ENCODE results near the gene TUT4. TPM values are rescaled to one million over a fixed set of nuclear protein-coding genes. Genes with fewer than 3 reads are reported as not detected.

Gene TUT4
- total RNA-seq, 1 donor from 2014 or later, result 40.9 TPM

- Mint-ChIP-seq H3K36me3 (ENCODE audit: low read depth) (no peaks in the 10 kb centered on the region), H3K27me3 (ENCODE audit: low read depth) (no peaks in the 10 kb centered on the region), H3K27ac (ENCODE audit: unreplicated experiment) (no peak overlapping the region), H3K4me1 (ENCODE audit: low read depth) (peaks cover 10% of the 10 kb centered on the region), H3K4me3 (ENCODE audit: unreplicated experiment) (no peak overlapping the region), H3K9me3 (ENCODE audit: low read depth) (no peaks in the 10 kb centered on the region)
- DNase-seq (ENCODE audit: low spot score), result no peak
- TF ChIP-seq CTCF (IDR thresholded peaks at IDR 0.05), result no peak
These were observed 153.3 kb downstream of the TUT4 start for GRCh38 chr1:52399629-52400028.

DNA sequence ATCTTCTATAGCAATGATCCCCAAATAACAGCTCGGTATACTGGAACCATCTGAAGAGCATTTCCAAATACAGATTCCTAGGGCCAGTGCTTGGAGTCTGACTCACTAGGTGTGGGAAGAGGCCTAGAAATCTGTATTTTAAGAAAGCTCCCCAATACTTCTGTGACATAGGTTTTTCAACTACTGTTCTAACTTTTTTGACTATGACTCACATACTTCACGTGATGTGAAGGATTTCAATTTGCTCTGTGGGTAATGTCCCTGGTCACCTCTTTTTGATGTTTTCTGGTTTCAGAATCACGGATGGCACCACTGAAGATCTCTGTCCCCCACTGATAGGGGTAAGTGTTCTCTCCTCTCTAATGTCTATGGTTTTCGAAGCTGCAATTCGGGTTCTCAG, 159.7 kb downstream of the TUT4 start:
- Mint-ChIP-seq H3K27ac (ENCODE audit: unreplicated experiment) (no peak overlapping the region), H3K4me3 (ENCODE audit: unreplicated experiment) (no peak overlapping the region), H3K4me1 (ENCODE audit: low read depth) (no peaks in the 10 kb centered on the region), H3K36me3 (ENCODE audit: low read depth) (no peaks in the 10 kb centered on the region), H3K9me3 (ENCODE audit: low read depth) (no peaks in the 10 kb centered on the region), H3K27me3 (ENCODE audit: low read depth) (no peaks in the 10 kb centered on the region)
- TF ChIP-seq CTCF (IDR thresholded peaks at IDR 0.05), result no peak
- DNase-seq (ENCODE audit: low spot score), result no peak

GRCh38 chr1:52386458-52386857, 166.4 kb downstream of the TUT4 start:
- Mint-ChIP-seq H3K36me3 (ENCODE audit: low read depth) (peaks cover 2% of the 10 kb centered on the region), H3K27me3 (ENCODE audit: low read depth) (no peaks in the 10 kb centered on the region), H3K4me3 (ENCODE audit: unreplicated experiment) (no peak overlapping the region), H3K4me1 (ENCODE audit: low read depth) (no peaks in the 10 kb centered on the region), H3K27ac (ENCODE audit: unreplicated experiment) (no peak overlapping the region), H3K9me3 (ENCODE audit: low read depth) (no peaks in the 10 kb centered on the region)
- no peak for DNase-seq (ENCODE audit: low spot score)
- TF ChIP-seq CTCF (IDR thresholded peaks at IDR 0.05), result no peak

DNA sequence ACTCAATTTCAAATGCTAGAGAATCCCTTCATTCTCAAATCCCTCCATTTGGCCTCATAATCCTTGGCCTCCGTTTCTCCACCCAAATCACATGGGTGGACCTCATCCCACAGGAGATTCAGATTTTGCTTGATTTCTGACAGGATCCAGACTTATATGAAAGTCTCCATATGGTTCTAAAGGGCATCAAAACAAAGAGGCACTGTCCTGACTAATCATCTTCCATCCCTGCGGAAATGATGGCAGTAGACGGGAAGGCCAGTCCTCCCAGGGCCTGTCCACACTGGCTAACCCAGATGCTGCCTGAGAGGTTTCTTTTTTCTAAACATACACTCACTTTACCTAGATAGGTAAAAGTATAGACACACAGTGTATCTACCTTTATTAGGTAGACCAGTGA, 167.5 kb downstream of the TUT4 start:
- Mint-ChIP-seq H3K4me1 (ENCODE audit: low read depth) (no peaks in the 10 kb centered on the region), H3K4me3 (ENCODE audit: unreplicated experiment) (no peak overlapping the region), H3K27ac (ENCODE audit: unreplicated experiment) (no peak overlapping the region), H3K9me3 (ENCODE audit: low read depth) (no peaks in the 10 kb centered on the region), H3K36me3 (ENCODE audit: low read depth) (peaks cover 2% of the 10 kb centered on the region), H3K27me3 (ENCODE audit: low read depth) (no peaks in the 10 kb centered on the region)
- no peak for TF ChIP-seq CTCF (IDR thresholded peaks at IDR 0.05)
- DNase-seq (ENCODE audit: low spot score), result no peak

Other genes starting within 250 kb of the TUT4 start
- gene CC2D1B, start 186.9 kb downstream of the TUT4 start, total RNA-seq, result 33.3 to 35.1 TPM (median 35.0 TPM) in 3 replicates
- gene ORC1, start 148.7 kb downstream of the TUT4 start, total RNA-seq, result 0.95 to 5.1 TPM (median 1.2 TPM) in 3 replicates
- 26.1 to 32.8 TPM (median 26.4 TPM) in 3 replicates for gene PRPF38A, start 148.5 kb downstream of the TUT4 start, total RNA-seq
- 43.7 to 83.8 TPM (median 82.9 TPM) in 3 replicates for gene GPX7, start 49.3 kb upstream of the TUT4 start, total RNA-seq
- 0.24 TPM in 1 of 3 replicates, not detected in the others for gene SHISAL2A, start 80.1 kb upstream of the TUT4 start, total RNA-seq
- gene COA7, start 145.3 kb upstream of the TUT4 start, total RNA-seq, result 23.7 to 24.1 TPM (median 23.8 TPM) in 3 replicates
- 36.3 to 42.1 TPM (median 38.3 TPM) in 3 replicates for gene ZYG11B, start 173.4 kb upstream of the TUT4 start, total RNA-seq